Islet precursor cell (in vitro differentiated cells): ENCODE measurements around the gene ERP44.
"Not testable (repeated sequence)": the region's sequence is repeated elsewhere in the genome, so short reads cannot be mapped to it uniquely, and the experiment has no call there.

Source experiments
- DNase-seq: peaks from one replicate; pipeline ENCODE4 v3.0.0-alpha.2; 2018

ERP44 gene

DNA sequence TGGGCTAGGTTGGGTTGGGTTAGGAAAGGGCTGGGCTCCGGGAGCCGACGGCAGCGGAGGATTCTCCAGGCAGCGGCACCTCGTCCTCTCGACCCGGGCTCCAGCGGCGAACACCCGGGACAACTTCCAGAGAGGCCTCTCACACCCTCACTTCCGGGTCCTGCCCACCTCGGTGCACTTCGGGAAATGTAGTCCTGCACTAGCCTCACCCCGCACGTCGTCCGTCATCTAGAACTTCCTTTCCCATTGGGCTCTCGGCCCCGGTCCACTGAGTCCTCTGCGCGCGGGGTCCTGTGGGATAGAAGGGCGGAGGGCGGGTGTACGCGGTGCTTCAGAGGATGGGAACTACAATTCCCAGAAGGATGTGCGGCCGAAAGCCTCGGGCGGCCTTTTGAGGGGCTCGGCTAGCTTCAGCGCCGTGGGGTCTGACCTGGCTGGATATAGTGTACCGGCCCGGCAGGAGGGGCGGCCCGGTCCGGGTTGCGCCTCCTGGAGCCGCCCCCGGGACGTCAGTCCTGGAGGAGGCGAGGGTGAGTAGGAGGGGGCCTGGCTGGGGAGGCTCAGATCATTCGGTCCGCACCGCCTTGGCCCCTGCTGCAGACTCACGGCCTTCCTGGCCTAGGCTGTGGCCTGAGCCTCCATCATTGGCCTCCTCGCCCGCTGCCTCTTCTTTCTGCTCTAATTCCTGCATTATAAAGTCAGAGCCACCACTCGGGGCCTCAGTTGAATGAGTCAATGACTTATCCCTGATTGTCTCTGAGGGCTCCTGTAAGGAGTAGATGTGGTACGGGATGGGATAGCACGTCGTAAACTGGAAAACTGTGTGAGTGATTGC, at the start of gene ERP44, which contains the start of gene INVS:
Gene ERP44, minus strand, starts transcription at position 114 of the 835 bp plus-strand sequence. CDS start 160 bp downstream, outside the sequence.
Gene INVS, plus strand, starts transcription at position 357 of the 835 bp plus-strand sequence. CDS start 5,279 bp downstream, outside the sequence.
- DNase-seq, result peak; percentile 100

DNA sequence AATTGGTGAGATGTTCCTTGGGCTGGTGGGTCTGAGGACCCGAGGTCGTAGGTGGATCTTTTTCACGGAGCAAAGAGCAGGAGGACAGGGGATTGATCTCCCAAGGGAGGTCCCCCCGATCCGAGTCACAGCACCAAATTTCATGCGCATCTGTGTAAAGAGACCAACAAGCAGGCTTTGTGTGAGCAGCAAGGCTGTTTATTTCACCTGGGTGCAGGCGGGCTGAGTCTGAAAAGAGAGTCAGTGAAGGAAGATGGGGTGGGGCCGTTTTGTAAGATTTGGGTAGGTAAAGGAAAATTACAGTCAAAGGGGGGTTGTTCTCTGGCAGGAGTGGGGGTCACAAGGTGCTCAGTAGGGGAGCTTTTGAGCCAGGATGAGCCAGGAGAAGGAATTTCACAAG, 47.2 kb upstream of the ERP44 start:
- DNase-seq, result not testable (repeated sequence)

DNA sequence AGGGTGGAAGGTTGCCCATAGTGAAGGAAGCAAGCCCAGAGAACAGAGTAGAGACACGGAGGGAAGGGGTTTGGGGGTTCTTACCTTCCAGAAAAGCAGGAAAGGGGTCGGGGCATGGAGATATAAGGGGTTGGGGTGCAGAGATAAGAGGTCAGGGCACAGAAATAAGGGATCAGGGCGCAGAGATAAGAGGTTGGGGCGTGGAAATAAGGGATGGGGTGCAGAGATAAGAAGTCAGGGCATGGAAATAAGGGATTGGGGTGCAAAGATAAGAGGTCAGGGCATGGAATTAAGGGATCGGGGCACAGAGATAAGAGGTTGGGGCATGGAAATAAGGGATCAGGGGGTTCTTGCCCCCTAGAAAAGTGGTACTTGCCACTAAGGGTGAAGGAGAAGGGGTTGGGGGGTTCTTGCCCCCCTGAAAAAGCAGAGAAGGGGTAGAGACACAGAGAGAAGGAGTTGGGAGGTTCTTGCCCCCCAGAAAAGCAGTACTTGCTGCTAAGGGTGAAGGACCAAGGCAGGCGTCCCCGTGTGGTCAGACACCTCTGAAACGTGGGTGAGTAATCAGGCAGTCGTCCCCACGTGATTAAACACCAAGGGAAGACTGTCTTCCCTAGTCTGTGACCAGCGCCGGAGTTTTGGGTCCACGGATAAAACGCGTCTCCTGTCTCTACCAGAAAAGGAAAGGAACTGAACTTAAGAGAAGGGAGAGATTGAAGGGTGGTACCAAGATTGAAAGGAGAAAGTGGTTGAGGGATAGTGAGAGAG, 46.6 kb upstream of the ERP44 start:
- not testable (repeated sequence) for DNase-seq

DNA sequence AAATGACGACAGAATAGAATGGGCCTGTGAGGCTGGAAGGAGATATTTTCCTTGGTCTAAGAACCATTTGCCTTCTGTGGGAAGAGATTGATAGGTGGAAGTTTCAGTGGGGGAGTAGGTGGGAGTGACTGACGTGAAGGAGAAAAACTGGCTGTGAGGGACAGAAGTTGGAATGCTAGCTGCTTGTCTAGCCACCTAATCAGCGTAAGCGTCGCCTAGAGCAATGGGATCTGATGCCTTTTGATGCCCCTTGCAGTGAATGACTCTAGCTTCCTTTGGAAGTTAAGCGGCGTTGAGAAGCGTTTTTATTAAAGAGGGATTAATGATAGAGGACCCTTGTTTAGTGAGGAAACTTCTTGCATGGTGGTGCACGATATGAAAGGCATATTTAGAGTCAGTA, 43.1 kb upstream of the ERP44 start:
- peak; percentile 57 for DNase-seq

DNA sequence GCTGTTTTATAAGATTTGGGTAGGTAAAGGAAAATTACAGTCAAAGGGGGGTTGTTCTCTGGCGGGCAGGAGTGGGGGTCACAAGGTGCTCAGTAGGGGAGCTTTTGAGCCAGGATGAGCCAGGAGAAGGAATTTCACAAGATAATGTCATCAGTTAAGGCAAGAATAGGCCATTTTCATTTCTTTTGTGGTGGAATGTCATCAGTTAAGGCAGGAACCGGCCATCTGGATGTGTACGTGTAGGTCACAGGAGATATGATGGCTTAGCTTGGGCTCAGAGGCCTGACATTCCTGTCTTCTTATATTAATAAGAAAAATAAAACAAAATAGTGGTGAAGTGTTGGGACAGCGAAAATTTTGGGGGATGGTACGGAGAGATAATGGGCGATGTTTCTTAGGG, 41.5 kb upstream of the ERP44 start:
- not testable (repeated sequence) for DNase-seq

DNA sequence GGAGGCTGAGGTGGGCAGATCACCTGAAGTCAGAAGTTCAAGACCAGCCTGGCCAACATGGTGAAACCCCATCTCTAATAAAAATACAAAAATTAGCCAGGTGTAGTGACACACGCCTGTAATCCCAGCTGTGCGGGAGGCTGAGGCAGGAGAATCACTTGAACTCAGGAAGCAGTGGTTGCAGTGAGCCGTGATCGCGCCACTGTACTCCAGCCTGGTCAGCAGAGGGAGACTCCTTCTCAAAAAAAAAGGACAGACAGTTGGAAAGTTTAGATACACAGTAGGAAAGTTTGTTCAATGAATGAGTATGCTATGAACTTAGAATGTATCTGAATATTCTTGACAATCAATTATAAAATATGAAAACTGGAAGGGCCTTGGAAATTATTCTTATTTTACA, 38.0 kb upstream of the ERP44 start:
- DNase-seq, result peak; percentile 59

DNA sequence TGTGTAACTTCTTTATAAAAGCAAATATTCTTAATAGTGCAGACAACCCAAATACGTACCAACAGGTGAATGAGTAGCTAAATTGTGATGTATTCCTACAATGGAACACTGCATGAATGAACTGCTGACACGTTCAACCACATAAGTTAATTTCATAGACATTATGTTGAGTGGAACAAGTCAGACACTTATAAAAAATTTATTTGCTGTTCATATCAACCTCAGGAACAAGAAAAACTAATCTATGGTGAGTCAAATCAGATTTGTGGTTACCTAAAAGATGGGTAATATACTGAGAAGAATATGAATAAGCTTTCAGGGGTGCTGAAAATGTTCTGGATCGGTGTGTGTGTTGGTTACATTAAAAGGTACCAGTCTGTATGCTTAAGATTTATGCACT, 35.9 kb upstream of the ERP44 start:
- no peak for DNase-seq

DNA sequence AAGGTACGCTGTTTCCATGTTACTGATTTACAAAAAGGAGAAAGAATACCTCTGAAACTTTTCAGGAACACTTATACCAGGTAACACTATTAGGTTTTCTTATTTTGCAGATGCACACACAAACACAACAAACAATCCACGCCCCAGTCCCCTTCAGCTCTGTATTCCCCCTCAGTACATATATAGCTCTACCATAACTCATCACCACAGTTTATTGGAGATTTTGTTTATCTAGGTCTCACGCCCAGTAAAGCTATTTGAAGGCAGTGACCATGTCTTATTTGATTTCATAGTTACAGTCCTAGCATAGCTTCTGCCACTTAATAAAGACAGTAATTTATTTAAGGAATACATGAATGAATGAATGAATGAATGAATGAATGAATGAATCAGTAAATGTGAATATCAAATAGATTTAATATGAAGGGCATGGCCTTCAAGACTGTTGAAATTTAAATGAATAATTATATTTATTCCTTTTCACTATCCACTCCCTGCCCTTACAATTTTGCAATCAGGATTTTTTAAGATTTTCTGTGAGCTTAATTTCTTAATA, 33.2 kb upstream of the ERP44 start:
- DNase-seq, result no peak

DNA sequence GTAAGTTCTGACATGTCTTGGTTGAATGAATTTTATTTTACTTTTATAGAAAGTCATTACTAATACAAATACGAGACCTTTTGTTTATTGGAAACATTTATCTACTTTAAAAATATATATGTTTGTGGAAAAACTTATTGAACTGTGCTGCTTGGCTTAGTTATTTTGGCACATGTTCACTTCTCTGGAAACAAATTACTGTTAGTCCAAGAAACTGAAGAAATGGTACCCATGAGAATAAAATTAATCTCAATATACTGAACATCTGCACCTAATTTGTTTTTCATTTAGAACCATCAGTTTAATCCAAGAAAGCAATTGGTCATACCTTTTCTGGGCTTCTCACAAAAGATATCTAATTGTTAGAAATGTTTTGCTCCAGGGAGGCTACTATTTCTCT, 32.4 kb upstream of the ERP44 start:
- DNase-seq, result no peak

DNA sequence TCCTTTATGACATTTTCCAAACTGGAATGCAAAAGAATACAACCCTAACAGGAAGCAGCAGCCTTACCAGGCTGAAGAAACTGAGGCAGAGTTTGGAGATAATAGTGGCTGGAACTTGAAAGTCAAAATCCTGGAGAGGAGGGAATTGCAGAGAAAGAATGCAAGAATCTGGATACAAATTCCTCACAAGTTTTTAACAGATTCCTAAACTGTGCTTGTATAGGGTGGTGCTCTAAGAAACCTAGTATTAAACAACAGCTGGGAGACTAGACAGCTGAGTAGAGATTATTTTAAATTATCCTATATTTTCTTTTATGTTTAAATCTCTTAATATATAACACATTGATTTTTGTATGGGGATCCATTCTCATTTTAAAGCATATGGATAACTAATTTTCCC, 31.0 kb upstream of the ERP44 start:
- no peak for DNase-seq

DNA sequence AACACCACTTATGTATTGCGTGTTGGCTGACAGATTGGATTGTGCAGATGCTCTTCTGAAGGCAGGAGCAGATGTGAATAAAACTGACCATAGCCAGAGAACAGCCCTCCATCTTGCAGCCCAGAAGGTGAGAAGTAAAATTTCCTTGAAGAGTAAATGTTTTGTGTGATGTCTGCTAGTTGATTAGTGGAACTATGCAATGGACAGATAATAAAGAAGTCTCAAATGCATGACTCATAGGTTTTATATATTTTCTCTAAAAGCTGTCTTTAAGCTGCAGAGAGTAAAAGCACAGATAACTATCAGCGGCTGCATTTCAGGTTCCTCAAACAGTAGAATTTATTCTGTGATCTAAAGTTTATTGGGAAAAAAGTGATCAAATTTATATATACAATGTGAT, 27.6 kb upstream of the ERP44 start:
- DNase-seq, result no peak

DNA sequence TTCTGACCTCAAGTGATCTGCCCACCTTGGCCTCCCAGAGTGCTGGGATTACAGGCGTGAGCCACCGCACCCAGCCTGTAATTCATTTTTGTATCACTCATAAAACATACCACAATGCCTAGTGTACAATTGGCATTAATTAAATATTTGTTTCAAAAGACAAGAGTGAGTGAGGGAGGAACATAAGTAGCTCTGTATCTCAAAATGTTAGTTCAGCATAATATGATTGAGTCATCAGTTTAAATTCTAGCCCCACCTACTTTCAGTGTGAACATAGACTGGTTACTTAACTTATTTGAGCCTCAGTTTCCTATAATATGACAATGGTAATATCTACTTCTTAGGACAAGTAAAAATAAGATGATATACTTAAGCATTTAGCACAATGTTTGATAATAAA, 27.1 kb upstream of the ERP44 start:
- DNase-seq, result no peak

DNA sequence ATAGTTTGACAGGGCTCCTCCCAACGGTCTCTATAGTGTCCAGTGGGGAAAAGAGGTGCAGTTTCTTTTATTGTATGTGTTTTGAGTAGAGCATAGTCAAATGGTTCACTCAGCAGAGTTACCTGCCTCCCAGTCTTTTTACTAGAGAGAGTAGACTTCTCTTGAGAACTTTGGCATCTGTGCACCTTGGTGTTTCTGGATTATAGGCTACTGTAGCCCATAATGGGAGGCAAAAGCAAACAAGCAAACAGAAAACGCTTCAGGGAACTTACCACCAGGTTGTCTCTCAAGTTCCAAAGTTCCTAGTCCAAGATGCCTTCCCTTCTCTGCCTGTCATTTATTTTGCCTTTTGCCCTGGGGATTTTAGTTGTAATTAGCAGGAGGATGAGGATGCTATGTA, 26.4 kb upstream of the ERP44 start:
- DNase-seq, result no peak

DNA sequence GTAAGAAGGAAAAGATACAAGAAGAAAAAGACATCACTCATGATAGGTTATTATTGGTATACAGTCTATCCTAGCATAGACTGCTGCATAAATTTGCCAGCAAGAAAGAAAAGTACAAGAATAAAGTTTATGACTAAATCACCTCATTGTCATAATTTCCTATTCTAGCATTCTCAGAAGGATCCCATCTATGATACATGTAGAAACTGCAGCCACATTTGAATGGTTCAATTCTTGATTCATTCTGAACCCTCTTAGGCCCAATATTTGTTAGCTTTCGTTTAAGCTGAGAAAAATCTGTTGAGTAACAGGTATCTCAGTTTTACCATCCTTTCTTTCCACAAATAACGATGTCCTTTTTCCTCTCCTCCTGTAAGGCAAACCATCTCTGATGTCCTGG, 21.5 kb upstream of the ERP44 start:
- DNase-seq, result no peak

DNA sequence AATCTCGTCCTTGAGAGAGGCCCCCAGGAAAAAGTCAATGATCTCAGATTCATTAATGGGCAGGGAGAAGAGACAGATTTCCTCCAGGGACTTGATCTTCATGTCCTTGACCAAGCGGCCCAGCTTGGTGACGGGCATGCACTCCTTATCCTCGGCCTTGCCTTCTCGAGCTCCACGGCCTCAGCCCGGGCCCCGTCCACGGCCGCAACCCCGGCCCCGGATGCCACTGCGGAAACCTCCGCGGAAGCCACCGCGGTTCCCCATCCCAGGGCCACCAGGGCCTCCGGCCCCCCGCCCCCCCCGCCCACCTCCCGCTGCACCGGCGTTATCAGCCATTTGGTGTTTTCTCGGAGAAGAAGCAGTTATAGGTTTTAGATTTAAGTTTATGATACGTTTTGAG, 18.5 kb upstream of the ERP44 start:
- no peak for DNase-seq

DNA sequence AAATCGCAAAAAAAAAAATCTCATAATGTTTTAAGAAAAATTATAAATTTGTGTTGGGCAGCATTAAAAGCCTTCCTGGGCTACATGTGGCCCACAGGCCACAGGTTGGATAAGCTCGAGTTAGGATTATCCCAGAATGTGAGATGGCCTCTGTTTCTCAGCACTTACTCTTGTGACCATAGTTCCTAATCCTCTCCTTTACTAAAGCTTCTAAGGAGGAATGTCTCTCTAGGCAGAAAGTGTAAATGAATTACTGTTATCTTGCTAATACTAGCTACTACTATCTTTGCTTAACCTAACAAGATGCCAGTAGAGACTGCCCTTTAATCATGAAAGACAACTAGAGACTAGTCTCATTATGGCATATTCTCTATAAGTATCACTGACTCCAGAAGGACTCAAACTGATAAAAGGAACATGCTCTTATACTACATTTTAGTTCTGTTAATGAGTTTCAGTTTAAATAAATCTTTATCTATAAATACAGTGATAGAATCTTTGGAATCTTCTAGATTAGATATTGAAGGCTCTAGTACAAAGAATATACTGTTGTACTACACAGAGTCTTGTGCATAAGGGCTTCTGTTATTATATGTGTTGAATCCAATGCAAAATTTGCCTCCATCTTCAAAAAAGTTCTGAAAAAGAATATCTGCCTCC, 14.0 kb upstream of the ERP44 start:
- no peak for DNase-seq

DNA sequence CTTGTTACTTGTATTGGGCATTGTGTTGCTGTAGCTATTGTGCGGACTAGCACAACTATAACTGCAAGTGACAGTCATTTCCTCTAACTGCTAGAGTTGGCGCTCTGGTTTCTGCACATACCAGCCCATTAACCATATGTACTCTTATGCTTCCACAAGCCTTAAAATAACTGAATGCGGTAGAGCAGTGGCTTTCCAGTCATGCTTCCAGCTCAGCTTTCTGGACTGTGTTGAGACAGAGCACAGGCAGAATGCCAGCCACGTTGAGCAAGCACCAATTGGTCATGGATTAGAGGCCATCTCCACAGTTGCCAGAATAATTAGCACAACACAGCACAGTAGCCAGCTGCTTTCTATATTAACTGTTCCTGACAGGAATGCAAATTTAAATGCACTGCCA, 12.4 kb upstream of the ERP44 start:
- no peak for DNase-seq

DNA sequence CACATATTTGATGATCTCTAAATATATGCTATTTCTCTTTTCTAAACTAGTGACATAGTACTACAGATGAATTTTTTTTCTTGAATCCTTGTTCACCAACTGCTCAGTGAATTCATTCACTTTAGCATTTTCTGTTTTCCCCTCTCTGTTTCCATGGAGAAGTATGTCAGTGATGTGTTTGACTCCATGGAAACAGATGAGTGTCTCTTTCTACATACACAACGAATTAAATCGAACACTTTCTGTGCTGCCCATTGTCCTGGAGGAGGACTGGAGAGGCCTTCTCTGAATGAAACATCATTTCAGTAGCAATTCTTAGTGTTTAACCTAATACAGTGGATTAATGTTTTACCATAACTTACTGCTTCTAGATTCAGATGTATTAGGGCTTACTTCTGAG, 9.8 kb upstream of the ERP44 start:
- DNase-seq, result no peak

DNA sequence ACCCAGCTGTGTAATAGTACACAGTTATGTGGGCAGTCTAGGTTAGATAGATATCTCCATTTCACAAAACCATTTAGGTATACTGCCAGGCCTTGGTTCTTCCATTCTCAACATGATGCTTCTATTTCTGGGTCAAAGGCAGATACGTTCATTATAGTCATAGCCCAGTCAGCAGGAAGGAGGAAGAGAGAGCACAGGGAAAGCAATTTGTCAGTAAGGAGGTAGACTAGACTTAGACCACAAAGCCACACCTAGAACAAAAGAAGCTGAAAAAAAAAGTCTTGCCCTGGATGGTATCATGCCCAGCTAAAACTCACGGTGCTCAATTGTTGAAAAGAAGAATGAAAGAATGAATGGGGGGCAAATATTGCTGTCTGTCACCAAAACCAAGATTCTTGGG, 7.8 kb upstream of the ERP44 start:
- no peak for DNase-seq

DNA sequence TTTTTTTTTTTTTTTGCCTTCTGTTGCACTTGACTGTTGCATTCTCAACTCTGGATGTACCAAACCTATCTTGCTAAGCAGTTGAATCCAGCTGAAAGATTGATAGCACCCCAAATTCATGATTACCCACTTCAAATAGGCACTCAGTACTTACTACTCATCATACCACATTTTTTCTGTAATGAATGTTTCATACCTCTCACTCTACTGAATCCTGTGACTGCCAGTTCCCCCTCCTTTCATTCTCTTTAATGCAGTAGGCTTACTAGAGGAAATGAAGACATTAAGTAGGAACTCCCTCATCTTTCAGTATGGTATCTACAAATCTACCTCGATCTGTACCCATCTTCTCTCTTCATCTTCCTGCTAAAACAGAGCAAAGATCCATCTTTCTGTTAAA, 7.1 kb upstream of the ERP44 start:
- no peak for DNase-seq

DNA sequence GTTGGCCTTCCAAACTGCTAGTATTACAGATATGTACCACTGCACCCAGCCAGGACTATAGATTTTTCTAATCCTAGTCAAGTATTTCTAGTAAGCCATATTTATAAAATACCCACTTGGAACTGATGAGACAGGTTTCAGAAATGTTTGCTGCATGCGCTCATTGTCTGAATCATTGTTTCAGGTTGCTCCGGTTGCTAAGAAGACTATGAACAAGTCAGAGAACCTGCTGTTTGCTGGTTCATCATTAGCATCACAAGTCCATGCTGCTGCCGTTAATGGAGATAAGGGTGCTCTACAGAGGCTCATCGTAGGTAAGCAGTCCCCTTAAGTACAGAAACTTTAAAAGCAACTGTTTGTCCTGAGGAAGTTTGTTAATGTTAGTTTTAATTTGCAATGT, 5.5 kb upstream of the ERP44 start:
- DNase-seq, result no peak

DNA sequence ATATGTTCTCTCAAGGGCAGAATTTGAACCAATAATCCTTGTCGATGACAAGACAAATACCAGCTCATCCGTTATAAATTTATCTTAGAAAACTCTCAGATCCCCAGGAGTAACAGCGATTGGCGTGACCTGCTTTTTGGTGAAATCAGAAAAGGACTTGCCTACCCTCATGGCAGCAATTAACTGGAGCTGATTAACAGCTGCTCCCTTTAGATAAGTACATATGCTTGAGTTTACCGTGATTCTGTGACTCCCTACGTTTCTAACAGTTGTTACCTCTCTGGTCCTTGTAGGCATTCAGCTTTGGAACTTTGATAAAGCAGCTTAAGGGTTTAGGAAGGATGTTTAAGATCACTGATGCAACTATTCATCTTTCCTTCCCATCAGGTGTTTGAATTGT, 2.8 kb upstream of the ERP44 start:
- no peak for DNase-seq

DNA sequence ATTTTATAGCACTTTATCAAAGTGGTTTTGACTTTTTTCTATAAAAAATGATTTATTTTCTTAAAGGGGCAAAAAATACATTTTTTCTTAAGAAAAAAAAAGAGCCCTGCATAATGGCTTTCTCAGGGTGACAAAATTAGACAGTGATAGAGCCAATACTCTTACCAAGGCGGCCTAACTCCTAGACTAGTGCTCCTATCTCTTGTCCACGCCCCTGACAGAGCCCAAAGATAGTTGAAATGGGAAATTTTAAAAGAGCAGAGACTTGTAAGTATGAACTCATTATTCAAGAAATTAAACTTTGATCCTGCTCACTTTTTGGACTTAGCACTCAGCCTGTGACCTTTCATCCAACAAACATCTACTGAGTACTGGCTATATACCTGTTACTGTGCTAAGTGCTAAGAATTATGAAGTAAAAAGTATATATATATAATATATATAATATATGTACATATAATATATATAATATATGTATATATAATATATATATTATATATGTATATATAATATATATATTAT, 1.4 kb upstream of the ERP44 start:
- no peak for DNase-seq
